COLO668 (cell line): ENCODE results near the gene MAGI2.
"Not testable (repeated sequence)": the region's sequence is repeated elsewhere in the genome, so short reads cannot be mapped to it uniquely, and the experiment has no call there.

Source experiments
- DNase-seq: peaks from one replicate; lab custom pipeline; 2025; ENCODE audit not compliant: unreplicated experiment; lab: John Stamatoyannopoulos, UW

Gene MAGI2

GRCh38 chr7:79071187-79071586 is 382.3 kb downstream of the MAGI2 start:
- not testable (repeated sequence) for DNase-seq

- no peak for DNase-seq
These were observed 389.2 kb downstream of the MAGI2 start for GRCh38 chr7:79064187-79064823.

GRCh38 chr7:79063019-79063698 is 390.3 kb downstream of the MAGI2 start:
- no peak for DNase-seq

GRCh38 chr7:79060498-79060897 is 393.0 kb downstream of the MAGI2 start:
- no peak for DNase-seq

GRCh38 chr7:79055722-79056415 is 397.6 kb downstream of the MAGI2 start:
- DNase-seq = no peak

GRCh38 chr7:79051915-79052314 is 401.6 kb downstream of the MAGI2 start:
- no peak for DNase-seq

- DNase-seq = no peak
These were observed 402.9 kb downstream of the MAGI2 start for GRCh38 chr7:79050603-79051002.

GRCh38 chr7:79046061-79046460 is 407.4 kb downstream of the MAGI2 start:
- DNase-seq = no peak

GRCh38 chr7:79037001-79037400 is 416.5 kb downstream of the MAGI2 start:
- DNase-seq = no peak

GRCh38 chr7:79036356-79036755 is 417.1 kb downstream of the MAGI2 start:
- no peak for DNase-seq

GRCh38 chr7:79035858-79036257 is 417.6 kb downstream of the MAGI2 start:
- no peak for DNase-seq

- no peak for DNase-seq
These were observed 418.7 kb downstream of the MAGI2 start for GRCh38 chr7:79034730-79035129.

- not testable (repeated sequence) for DNase-seq
These were observed 433.8 kb downstream of the MAGI2 start for GRCh38 chr7:79019711-79020110.

- DNase-seq = no peak
These were observed 441.5 kb downstream of the MAGI2 start for GRCh38 chr7:79011921-79012320.

- no peak for DNase-seq
These were observed 443.8 kb downstream of the MAGI2 start for GRCh38 chr7:79009647-79010046.

GRCh38 chr7:79008786-79009185 is 444.7 kb downstream of the MAGI2 start:
- DNase-seq = no peak

GRCh38 chr7:78996013-78996412 is 457.5 kb downstream of the MAGI2 start:
- DNase-seq = no peak

GRCh38 chr7:78993341-78993740 is 460.1 kb downstream of the MAGI2 start:
- DNase-seq = no peak

- DNase-seq = no peak
These were observed 468.0 kb downstream of the MAGI2 start for GRCh38 chr7:78985509-78985908.

- no peak for DNase-seq
These were observed 470.0 kb downstream of the MAGI2 start for GRCh38 chr7:78983483-78983882.

GRCh38 chr7:78970440-78970916 is 483.0 kb downstream of the MAGI2 start:
- no peak for DNase-seq

GRCh38 chr7:78968951-78969350 is 484.5 kb downstream of the MAGI2 start:
- no peak for DNase-seq
